GM08714 (cell line): ENCODE data around the gene ABCA4.

ENCODE experiments used
- H3K4me3 ChIP-seq: fragments of 200-500 bp; sonication (Bioruptor generic); 2 replicates; pipeline ENCODE4 v1.5.1; 2014; ENCODE audit warnings: mild to moderate bottlenecking, low read length, inconsistent platforms
- ZNF274 ChIP-seq: IDR thresholded peaks from 2 replicates; pipeline ENCODE4 v1.6.1; 2012; ENCODE audit warnings: mild to moderate bottlenecking, low read depth, low read length

Gene ABCA4

DNA sequence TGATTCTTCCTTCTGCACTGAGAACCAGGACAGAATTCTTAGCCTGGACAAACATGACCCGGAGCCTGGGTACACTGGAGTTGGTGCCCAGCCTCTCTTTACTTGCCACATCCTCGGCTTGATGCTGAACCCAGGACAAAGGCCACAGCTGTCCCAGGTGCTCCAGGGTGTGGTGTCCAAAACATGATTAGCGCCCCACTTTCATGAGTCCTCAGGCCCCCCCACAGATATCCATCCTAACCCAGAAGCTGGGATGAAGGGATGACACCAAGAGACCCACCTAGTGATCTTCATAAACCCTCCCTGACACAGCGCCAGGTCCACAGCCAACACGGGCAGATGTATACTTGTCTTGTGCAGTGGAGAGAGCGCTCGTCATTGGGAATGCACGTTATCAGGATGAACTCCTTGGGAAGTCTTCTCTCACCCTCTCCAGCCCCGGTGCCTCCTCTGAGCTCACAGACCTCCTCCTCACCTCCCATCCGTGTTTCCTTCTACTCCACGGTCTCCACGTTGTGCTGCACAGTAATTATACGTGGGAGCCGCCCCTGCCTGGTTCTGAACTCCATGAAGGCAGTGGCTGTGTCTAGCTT lies 3.6 kb downstream of the ABCA4 start:
- TF ChIP-seq ZNF274 = no peak
- H3K4me3 ChIP-seq = no peak overlapping the region

DNA sequence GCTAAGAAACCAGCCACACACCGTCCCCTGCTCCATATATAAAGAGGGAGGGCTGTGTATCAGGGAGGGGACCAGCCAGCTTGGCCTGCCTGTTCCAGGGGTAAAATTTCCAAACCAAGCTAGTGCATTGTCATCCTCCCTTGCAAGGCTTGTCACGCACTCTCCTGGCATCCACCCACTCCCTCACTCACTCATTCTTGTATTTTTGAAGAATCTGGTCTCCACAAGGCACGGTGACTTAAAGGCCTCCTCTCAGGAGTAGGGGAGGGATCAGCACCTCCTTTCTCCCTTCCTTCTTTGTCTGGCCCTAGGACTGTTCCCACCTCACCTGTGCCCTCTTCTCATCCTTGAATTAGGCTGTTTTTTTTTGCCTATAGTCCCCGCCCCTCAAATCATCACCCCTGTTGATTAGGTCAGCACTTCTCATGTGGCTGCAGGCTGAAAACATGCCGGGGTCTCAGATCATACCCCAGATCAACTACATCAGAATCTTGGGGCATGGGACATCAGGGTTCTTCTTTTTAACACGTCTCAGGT lies 5.0 kb downstream of the ABCA4 start:
- no peak for TF ChIP-seq ZNF274
- no peak overlapping the region for H3K4me3 ChIP-seq

DNA sequence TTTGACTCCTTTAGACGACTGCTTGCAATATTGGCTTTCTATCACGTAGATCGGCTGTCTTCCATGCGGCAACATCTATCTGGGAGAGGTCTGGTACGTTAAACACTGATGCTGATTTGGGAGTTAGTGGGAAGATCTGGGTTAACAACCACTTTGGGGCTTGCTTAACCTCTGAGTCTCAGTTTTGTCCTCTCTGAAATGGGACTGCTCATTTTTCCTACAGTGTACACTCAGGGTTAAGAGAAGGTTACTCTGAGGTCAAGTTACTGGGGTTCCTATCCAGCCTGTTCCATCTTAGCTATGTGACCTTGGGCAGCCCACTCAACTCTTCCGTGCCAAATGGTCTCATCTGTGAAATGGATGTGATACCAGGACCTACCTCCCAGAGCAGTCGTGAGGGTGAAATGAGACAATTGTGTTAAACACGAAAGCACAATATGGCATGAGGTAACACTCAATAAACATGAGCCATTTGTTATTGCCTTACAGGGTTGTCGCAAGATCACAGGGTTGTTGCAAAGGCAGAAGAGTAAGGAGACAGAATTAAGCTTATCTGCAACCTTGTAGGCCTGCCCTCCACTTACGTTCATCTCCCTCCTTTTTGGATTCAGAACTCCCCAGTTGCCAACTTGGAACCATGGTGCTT lies 5.6 kb downstream of the ABCA4 start:
- no peak for TF ChIP-seq ZNF274
- no peak overlapping the region for H3K4me3 ChIP-seq

DNA sequence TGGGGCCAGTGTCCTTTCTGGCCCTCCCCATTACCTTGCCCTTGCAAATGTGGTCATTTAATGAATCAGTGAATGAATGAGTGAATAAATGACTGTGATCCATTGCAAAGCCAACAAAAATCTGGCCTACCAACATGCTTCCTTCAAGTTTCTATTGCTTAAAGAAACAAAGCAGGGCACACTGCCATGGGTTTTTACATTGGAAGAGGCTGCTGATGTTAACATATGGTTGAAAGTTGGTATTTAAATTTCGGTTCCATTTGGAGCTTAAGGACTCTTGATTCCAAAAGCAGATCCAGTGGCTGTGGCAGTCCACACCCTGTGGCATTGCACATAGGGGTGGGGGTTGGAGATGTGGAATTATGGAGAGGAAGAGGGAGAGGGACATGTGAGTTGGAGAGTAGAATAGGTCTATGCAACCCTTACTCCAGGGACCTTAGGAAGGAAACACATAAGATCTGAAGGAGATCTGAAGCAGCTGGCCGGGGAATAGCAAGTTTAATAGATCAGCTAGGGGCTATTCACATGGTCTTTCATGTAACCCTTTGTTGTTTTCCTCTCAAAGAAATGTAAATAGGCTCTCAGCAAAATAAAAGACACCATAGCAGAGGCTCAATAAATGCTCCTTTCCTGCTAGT lies 7.2 kb downstream of the ABCA4 start:
- no peak overlapping the region for H3K4me3 ChIP-seq
- TF ChIP-seq ZNF274 = no peak

DNA sequence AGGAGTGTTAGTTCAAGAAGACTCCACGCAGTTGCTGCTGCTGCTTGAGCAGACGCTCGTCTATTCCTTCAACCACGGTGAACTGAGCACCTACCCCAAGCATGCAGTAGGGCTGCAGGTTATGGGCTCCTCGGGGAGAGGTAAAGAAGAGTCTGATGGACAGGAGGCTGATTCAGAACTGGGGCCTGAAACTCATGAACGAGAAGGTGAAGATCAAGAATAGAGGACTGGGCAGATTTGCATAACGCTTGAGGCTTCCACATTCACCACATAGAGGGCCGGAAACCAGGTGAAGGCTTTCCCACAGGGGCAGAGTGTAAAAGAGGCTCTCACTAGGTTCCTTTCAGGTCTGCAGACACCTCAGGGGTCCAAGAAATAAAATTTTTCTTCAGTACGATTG lies 9.1 kb downstream of the ABCA4 start:
- no peak for TF ChIP-seq ZNF274

DNA sequence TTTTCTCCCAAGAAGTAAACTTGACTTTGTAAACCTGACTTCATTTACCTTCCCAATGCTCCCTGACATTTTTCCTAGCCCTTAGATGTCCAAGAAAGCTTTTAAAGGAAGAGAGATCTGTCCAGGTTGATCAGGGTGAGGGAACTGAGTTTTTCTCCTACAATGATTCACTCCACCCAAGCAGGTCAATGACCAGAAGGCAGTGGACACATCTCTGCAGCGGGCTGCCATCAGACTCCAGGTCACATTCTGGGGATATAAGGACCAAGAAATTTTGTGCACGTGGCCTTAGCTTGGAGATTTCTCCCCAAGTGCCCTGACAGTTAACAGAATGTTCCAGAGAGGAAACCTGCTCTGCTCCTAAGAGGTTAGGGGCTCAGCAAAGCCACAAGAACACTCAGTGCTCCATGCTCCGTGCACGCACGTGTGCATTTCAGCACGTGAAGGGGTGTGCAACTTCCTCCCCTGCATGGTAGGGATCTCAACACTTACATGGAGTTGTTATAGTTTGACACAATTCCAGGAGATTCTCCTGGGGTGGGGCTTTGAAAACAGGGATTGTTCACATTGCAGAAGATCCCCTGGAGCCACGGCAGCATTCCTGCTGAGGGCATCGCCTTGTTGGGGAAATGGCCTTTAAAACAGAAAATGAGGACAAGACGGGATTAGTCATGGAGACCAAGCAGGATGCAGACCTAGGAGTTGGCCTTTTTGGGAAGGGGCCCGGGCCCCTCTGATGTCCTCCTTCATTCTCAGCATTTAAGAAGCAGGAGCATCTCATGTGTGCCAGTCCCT lies 9.8 kb downstream of the ABCA4 start:
- TF ChIP-seq ZNF274 = no peak
- H3K4me3 ChIP-seq = no peak overlapping the region

More for the DNA sequence above, 9.1 kb downstream of the ABCA4 start:
- no peak overlapping the region for H3K4me3 ChIP-seq

DNA sequence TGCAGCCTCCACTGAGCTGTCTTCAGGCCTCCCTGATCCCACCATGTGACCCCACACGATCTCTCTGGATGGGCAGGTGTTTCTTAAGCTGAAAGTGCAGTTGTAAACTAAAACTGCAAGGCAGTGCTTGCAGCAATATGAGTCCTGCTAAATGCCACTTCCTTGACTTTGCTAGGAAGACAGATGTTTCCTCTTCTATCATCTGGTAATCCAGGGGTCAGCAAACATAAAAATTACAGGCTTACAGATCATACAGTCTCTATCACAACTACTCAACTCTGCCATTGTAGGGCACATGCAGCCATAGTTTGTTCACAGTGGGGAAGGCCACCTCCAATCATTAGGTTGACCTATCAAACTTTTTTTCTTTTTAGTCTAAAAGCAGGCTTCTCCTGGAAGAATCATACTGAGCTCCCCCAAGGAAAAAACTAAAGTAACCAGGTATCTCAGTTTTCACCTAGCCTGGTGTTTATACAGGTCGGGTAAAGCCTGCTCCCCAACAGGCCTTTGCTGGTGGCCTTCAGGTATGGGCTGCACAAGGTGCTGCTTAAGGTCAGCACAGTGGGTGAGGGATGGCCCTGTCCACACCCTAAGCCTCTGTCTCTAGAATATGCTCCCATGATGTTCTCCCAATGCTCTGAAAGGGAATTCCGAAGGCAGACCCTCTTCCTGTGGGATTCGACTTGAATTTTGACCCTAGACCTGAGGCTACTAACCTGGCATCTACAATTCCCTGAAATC lies 10.8 kb downstream of the ABCA4 start:
- TF ChIP-seq ZNF274 = no peak
- H3K4me3 ChIP-seq = no peak overlapping the region

DNA sequence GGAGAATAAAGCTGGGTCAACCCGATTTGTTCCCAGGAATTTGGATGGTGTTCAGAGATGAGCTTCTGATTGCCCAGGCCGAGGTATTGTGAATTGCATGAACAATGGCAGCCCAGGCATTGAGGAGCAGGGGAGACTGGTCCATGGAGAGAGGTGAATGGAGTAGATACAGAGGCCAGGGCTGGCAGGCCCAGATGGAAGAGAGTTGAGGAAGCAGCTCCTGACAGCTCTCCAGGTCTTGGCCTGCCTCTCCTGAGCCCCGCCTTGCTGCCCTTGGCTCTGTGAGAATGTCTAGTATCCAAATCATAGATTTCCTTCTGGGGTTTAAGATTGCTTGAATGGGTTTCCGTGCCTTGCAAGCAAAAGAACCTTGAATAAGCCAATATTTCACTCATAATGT lies 11.5 kb downstream of the ABCA4 start:
- TF ChIP-seq ZNF274 = no peak
- no peak overlapping the region for H3K4me3 ChIP-seq

DNA sequence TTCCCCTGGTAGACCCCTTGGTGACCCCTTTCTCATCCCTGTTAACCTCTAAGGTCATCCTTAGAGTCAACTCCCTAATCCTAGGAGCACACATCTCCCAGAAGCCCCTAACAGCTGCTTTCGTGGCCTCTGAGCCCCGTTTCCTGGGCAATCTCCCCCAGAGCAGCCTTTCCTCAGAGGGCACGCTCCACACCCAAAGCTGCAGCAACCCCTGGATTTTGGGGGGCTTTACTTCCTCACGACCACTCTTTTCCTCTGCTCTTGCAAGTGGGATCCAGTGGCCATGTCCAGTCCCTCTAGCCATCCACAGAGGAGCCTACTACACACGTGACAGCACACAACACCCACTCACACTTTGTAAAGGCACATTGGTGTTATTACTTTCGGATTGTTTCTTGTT lies 13.8 kb downstream of the ABCA4 start:
- no peak overlapping the region for H3K4me3 ChIP-seq
- no peak for TF ChIP-seq ZNF274

DNA sequence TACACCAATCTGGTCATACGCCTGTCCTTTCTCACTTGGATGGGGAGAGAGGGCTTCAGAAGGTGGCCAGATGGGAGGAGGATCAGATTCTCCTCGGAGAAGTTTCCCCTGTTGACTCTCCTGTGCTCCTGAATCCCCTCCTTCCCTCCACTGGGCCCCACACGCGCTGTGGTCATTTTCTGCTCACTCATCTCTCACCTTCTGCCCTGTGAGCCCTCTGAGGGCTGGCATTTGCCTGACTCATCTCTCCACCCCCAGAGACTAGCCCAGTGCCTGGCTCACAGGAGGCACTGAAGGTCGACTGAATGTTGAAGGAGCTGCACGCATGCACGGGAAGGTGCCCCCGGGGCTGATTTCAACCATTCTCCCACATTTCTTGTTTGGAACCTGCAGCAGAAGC lies 14.2 kb downstream of the ABCA4 start:
- H3K4me3 ChIP-seq = no peak overlapping the region

DNA sequence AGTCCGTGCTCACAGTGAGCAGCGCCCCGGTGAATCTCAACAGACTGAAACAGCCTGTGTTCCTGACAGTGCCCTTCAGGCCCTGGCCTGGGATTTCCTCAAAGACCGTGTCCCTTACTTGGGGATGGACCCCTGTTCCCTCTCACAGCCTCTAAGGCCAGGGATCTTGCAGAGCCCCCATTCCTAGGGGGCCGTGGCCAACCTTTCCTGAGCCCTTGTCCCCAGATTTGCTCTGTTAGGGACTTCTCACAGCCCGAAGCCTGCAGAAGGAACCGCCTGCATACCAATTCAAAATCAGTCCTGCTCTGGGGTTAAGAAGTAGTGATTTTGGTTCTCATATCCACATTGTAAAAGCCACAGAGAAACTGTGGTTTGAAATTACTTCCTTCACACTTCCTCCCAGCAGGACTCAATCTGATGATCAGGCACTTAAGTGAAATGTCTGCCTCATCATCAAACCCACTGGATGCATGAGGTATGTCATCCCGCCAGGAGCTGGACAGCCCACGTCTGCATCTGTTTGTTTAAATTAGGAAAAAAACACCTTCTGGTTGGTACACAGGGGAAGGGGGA lies 14.9 kb downstream of the ABCA4 start:
- H3K4me3 ChIP-seq = no peak overlapping the region
- TF ChIP-seq ZNF274 = no peak

More for the DNA sequence above, 14.2 kb downstream of the ABCA4 start:
- TF ChIP-seq ZNF274 = no peak

DNA sequence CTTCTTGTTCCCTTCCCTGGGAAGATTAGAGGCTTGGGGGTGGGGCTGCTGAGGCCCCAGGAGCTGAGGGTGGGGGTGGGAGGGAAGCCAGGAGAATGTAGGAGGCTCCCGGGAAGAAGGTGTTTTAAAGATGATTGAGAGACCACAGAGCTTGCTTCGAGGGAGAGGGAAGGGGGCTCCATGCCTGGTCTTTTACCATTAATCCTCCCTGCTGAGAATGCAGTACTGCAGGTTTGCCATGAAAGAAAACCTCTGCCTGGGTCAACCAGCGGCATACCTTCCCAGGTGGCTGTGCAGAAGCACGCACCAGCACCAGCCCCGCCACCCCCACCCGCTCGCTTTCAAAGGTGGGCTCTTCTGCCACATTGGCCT lies 15.4 kb downstream of the ABCA4 start:
- no peak overlapping the region for H3K4me3 ChIP-seq

DNA sequence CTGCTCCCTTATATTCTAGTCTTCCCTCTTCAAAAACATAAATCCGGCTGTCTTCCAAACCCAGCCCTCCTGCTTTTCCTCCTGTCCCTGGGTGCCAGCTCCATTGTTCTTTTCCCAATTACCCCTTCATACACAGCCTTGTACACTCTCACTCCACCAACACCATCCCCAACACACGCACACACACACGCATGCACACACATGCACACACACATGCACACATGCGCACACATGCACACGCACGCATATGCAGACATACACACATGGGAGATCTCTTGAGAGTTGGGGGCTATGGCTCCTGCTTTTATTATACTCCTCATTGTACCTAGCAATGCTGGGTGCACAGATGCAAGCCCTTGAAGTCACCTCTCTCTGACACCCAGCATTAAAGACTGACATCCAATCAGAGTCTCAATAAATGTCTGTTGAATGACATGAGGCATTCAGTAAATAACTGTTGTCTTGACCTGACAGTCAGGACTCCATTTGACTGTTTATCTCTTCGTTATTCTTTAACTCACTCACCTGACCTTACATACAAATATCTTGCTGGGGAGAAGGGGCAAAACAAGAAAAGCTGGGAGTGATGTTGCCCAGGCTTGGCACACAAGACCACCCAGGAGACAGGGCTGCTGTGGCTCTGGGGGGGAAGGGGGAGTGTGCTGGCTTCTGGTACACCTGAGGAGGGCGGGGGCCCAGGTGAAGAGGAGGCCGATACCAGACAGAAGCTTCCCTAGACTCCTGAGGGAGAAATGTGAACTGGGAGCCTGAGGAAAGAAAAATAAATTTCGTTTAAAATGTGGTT lies 16.0 kb downstream of the ABCA4 start:
- no peak for TF ChIP-seq ZNF274
- no peak overlapping the region for H3K4me3 ChIP-seq

More for the DNA sequence above, 15.4 kb downstream of the ABCA4 start:
- TF ChIP-seq ZNF274 = no peak
